ENCODE measurements around the gene HAX1. TPM values are rescaled to one million over a fixed set of nuclear protein-coding genes. Genes with fewer than 3 reads are reported as not detected.
"Not testable (repeated sequence)": the region's sequence is repeated elsewhere in the genome, so short reads cannot be mapped to it uniquely, and the experiment has no call there.

HAX1 gene
- total RNA-seq, 1 donor from 2014 or later, result 86.1 TPM

- H3K4me3 ChIP-seq (ENCODE audit: low read depth, low read length), result no peak within 1 kb of the TSS
- TF ChIP-seq CTCF (conservative IDR thresholded peaks at IDR 0.05; ENCODE audit: low read depth, low read length), result no peak
- no peak for DNase-seq (ENCODE audit: low read depth)
Measured at GRCh38 chr1:154320882-154321608, 48.6 kb downstream of the HAX1 start, which contains the start of gene AQP10. TSS of gene AQP10 (plus strand) at chr1:154321093. CDS start at chr1:154321156, 63 bp downstream.

- not testable (repeated sequence) for DNase-seq (ENCODE audit: low read depth); H3K4me3 ChIP-seq (ENCODE audit: low read depth, low read length)
Measured at GRCh38 chr1:154321609-154321934, 49.1 kb downstream of the HAX1 start.

- H3K4me3 ChIP-seq (ENCODE audit: low read depth, low read length), result no peak overlapping the region
- no peak for TF ChIP-seq CTCF (conservative IDR thresholded peaks at IDR 0.05; ENCODE audit: low read depth, low read length)
- DNase-seq (ENCODE audit: low read depth), result no peak
Measured at GRCh38 chr1:154323493-154323892, 51.1 kb downstream of the HAX1 start.

GRCh38 chr1:154324241-154324640 is 51.8 kb downstream of the HAX1 start:
- no peak for DNase-seq (ENCODE audit: low read depth)
- no peak for TF ChIP-seq CTCF (conservative IDR thresholded peaks at IDR 0.05; ENCODE audit: low read depth, low read length)
- H3K4me3 ChIP-seq (ENCODE audit: low read depth, low read length), result no peak overlapping the region

- peak within 1 kb of the TSS; percentile 64 for H3K4me3 ChIP-seq (ENCODE audit: low read depth, low read length)
- DNase-seq (ENCODE audit: low read depth), result no peak
- peak; percentile 94 for TF ChIP-seq CTCF (conservative IDR thresholded peaks at IDR 0.05; ENCODE audit: low read depth, low read length)
Measured at GRCh38 chr1:154324669-154325582, 52.5 kb downstream of the HAX1 start, which contains the start of gene ATP8B2. TSS of gene ATP8B2 (plus strand) at chr1:154325525. CDS start at chr1:154328142, 2,617 bp downstream.

Other genes starting within 250 kb of the HAX1 start
- gene NUP210L, start 117.6 kb upstream of the HAX1 start, total RNA-seq, result not detected in 2 replicates
- gene TPM3, start 80.5 kb upstream of the HAX1 start, total RNA-seq, result 569 and 700 TPM in 2 replicates
- gene CFAP141, start 66.3 kb upstream of the HAX1 start, total RNA-seq, result not detected in 2 replicates
- gene UBAP2L, start 51.7 kb upstream of the HAX1 start, total RNA-seq, result 56.4 and 74.7 TPM in 2 replicates
- not detected in 2 replicates for gene AQP10, start 48.5 kb downstream of the HAX1 start, total RNA-seq
- 26.6 and 30.6 TPM in 2 replicates for gene ATP8B2, start 52.9 kb downstream of the HAX1 start, total RNA-seq
- 9.5 and 14.5 TPM in 2 replicates for gene IL6R, start 132.7 kb downstream of the HAX1 start, total RNA-seq
- not detected in 2 replicates for gene TDRD10, start 229.6 kb downstream of the HAX1 start, total RNA-seq
- under 0.01 TPM in 1 of 2 replicates, not detected in the other for gene SHE, start 229.8 kb downstream of the HAX1 start, total RNA-seq

Data from epithelial cell of proximal tubule (primary cell).